ENCODE results near the gene PDCD1. TPM values are rescaled to one million over a fixed set of nuclear protein-coding genes. Genes with fewer than 3 reads are reported as not detected.

Gene PDCD1
- total RNA-seq, 1 experiment from 2014 or later = not detected

DNA sequence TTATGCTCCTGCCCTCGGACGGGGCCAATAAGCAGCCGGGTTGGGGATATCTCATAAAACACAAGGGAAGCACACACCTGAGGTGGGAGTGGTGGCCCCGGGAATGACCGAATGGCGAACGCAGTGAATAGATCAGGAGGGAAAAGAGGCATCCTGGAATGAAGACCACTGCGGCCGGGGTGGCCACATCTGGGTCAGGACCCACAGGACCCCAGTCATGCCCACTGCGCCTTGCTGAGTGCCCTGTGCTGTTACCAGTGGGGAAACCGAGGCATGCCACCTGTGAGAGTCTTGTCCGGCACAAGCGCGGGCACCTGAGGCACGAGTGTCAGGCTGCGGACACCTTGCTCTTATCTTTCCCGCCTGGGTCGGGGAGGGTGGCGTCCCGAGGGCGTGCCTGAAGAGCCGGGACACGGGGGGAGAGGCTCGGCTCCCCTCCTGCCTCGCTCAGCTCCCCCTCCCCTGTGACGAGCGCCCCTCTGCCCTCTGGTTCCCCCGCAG, 1.6 kb downstream of the PDCD1 start:
- intact Hi-C loops (cut with micrococcal nuclease; ENCODE audit: unreplicated experiment) = no loop called here
- H3K4me1 Mint-ChIP-seq (ENCODE audit: low read depth, unreplicated experiment) = no peaks in the 10 kb centered on the region
- H3K9me3 Mint-ChIP-seq (ENCODE audit: low read depth, unreplicated experiment) = peaks cover 2% of the 10 kb centered on the region
- H3K36me3 Mint-ChIP-seq (ENCODE audit: insufficient read depth, unreplicated experiment) = no peaks in the 10 kb centered on the region
- no TSS peak for BruUV-seq (replicated peaks)
- no peak overlapping the region for H3K27ac Mint-ChIP-seq (ENCODE audit: unreplicated experiment)
- peaks cover 52% of the 10 kb centered on the region for H3K27me3 Mint-ChIP-seq (ENCODE audit: unreplicated experiment)
- no peak for TF ChIP-seq CTCF (IDR thresholded peaks at IDR 0.05; ENCODE audit: unreplicated experiment)
- CTCF ChIA-PET = interaction anchor here (0.5 kb wide), 1 partner anchor 33 kb away, joined by 3 read pairs; no protein-coding TSS in a partner anchor
- no peak for DNase-seq
- no peak overlapping the region for H3K4me3 Mint-ChIP-seq (ENCODE audit: low read depth, unreplicated experiment)

GRCh38 chr2:241855888-241856422, 2.7 kb downstream of the PDCD1 start:
- no peaks in the 10 kb centered on the region for H3K9me3 Mint-ChIP-seq (ENCODE audit: low read depth, unreplicated experiment)
- no peak overlapping the region for H3K27ac Mint-ChIP-seq (ENCODE audit: unreplicated experiment)
- no peaks in the 10 kb centered on the region for H3K4me1 Mint-ChIP-seq (ENCODE audit: low read depth, unreplicated experiment)
- no peak for DNase-seq
- H3K27me3 Mint-ChIP-seq (ENCODE audit: unreplicated experiment) = peaks cover 41% of the 10 kb centered on the region
- no peak overlapping the region for H3K4me3 Mint-ChIP-seq (ENCODE audit: low read depth, unreplicated experiment)
- no TSS peak for BruUV-seq (replicated peaks)
- CTCF ChIA-PET = interaction anchor here (0.6 kb wide), 1 partner anchor 12 kb away, joined by 3 read pairs; no protein-coding TSS in a partner anchor
- no peak for TF ChIP-seq CTCF (IDR thresholded peaks at IDR 0.05; ENCODE audit: unreplicated experiment)
- intact Hi-C loops (cut with micrococcal nuclease; ENCODE audit: unreplicated experiment) = no loop called here
- H3K36me3 Mint-ChIP-seq (ENCODE audit: insufficient read depth, unreplicated experiment) = no peaks in the 10 kb centered on the region

DNA sequence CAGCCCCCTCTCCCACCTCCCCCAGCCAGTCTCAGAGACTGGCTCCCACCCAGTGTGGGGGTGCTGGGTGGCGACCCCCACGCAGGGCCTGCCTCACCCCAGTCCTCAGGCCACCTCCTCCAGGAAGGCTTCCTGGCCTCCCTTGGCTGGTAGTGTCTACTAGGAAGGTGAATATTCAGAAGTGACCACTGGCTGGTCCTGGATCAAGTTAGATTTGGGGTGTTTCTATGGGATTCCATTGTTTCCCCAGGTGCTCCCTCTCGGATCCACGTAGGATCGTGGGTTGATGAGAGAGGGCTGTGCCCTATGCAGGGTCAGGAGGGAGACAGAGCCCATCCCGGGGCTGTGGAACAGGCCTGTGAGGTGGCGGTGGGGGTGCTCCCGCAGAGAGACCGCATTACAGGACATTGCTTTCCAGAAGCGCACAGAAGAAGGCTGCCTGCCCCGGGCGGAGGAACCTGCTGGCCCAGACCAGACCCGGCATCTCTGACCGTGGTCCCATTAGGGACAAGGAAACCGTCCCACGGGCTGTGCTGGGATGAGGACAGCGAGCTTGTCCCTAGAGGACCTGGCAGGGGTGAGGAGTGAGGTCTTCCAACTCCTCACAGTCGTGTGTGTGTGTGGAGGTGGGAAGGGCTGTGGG, 3.3 kb downstream of the PDCD1 start:
- Mint-ChIP-seq H3K4me1 (ENCODE audit: low read depth, unreplicated experiment) (no peaks in the 10 kb centered on the region), H3K4me3 (ENCODE audit: low read depth, unreplicated experiment) (no peak overlapping the region), H3K27me3 (ENCODE audit: unreplicated experiment) (peaks cover 36% of the 10 kb centered on the region), H3K36me3 (ENCODE audit: insufficient read depth, unreplicated experiment) (no peaks in the 10 kb centered on the region), H3K9me3 (ENCODE audit: low read depth, unreplicated experiment) (no peaks in the 10 kb centered on the region), H3K27ac (ENCODE audit: unreplicated experiment) (no peak overlapping the region)
- TF ChIP-seq CTCF (IDR thresholded peaks at IDR 0.05; ENCODE audit: unreplicated experiment) = no peak
- BruUV-seq (replicated peaks) = no TSS peak
- CTCF ChIA-PET = interaction anchor here (0.6 kb wide), 1 partner anchor 11 kb away, joined by 3 read pairs; no protein-coding TSS in a partner anchor
- intact Hi-C loops (cut with micrococcal nuclease; ENCODE audit: unreplicated experiment) = no loop called here
- no peak for DNase-seq

GRCh38 chr2:241854342-241855244, 4.1 kb downstream of the PDCD1 start:
- Mint-ChIP-seq H3K9me3 (ENCODE audit: low read depth, unreplicated experiment) (no peaks in the 10 kb centered on the region), H3K4me3 (ENCODE audit: low read depth, unreplicated experiment) (no peak overlapping the region), H3K27ac (ENCODE audit: unreplicated experiment) (no peak overlapping the region), H3K4me1 (ENCODE audit: low read depth, unreplicated experiment) (no peaks in the 10 kb centered on the region), H3K36me3 (ENCODE audit: insufficient read depth, unreplicated experiment) (no peaks in the 10 kb centered on the region), H3K27me3 (ENCODE audit: unreplicated experiment) (peaks cover 36% of the 10 kb centered on the region)
- TF ChIP-seq CTCF (IDR thresholded peaks at IDR 0.05; ENCODE audit: unreplicated experiment) = no peak
- no peak for DNase-seq
- intact Hi-C loops (cut with micrococcal nuclease; ENCODE audit: unreplicated experiment) = no loop called here
- BruUV-seq (replicated peaks) = no TSS peak
- CTCF ChIA-PET = no interaction called here

Measured in Calu3 (cell line).